Activated naive CD8-positive, alpha-beta T cell treated with anti-CD3 and anti-CD28 coated beads, Interleukin-2, amount 10 ng/mL, durations not matched to agents 7 days and 5 days (primary cell): Measurements from ENCODE around the gene RNF151. TPM values are rescaled to one million over a fixed set of nuclear protein-coding genes. Genes with fewer than 3 reads are reported as not detected.
A peak's percentile ranks its signal among the peaks of the same experiment; 100 is the strongest.

ENCODE experiments used
- ATAC-seq: fragments of 150-1000 bp; cut with Tn5 transposase; one replicate; pipeline ENCODE4 v1.10.0; 2021; ENCODE audit warnings: low read depth, moderate library complexity
- POLR2A ChIA-PET: fragments of 350-600 bp; sonication (Branson Sonifier 250); formaldehyde crosslinking; loops from one replicate; lab custom pipeline; 2021; ENCODE audit warnings: antibody characterized with exemption; lab: Charles Lee
- DNase-seq: peaks from one replicate; pipeline ENCODE4 v3.0.0; 2021
- H3K27ac Mint-ChIP-seq: one replicate; pipeline ENCODE4 v1.8.0; 2022; ENCODE audit warnings: mild to moderate bottlenecking, mixed read lengths
- H3K27me3 Mint-ChIP-seq: one replicate; pipeline ENCODE4 v1.8.0; 2022; ENCODE audit warnings: mild to moderate bottlenecking, moderate library complexity, mixed read lengths
- H3K36me3 Mint-ChIP-seq: one replicate; pipeline ENCODE4 v1.8.0; 2021; ENCODE audit warnings: mild to moderate bottlenecking, mixed read lengths
- H3K4me1 Mint-ChIP-seq: one replicate; pipeline ENCODE4 v1.8.0; 2021; ENCODE audit warnings: mixed read lengths
- H3K4me3 Mint-ChIP-seq: one replicate; pipeline ENCODE4 v1.8.0; 2022; ENCODE audit warnings: mild to moderate bottlenecking, moderate library complexity, mixed read lengths
- H3K9me3 Mint-ChIP-seq: one replicate; pipeline ENCODE4 v1.8.0; 2021; ENCODE audit warnings: mixed read lengths
- total RNA-seq, 2 experiments: library from RNA; stranded (reverse); gene quantifications; one replicate each; pipeline ENCODE4 v1.2.3, GENCODE V29; 2021

Gene RNF151
- total RNA-seq, 2 experiments from 2014 or later: not detected

GRCh38 chr16:2001035-2001434, 34.4 kb downstream of the RNF151 start:
- H3K27me3 Mint-ChIP-seq: no peaks in the 10 kb centered on the region
- POLR2A ChIA-PET: no interaction called here
- no peak overlapping the region for H3K4me3 Mint-ChIP-seq
- DNase-seq: no peak
- peaks cover 7% of the 10 kb centered on the region for H3K4me1 Mint-ChIP-seq
- peaks cover 4% of the 10 kb centered on the region for H3K36me3 Mint-ChIP-seq
- H3K27ac Mint-ChIP-seq: no peak overlapping the region
- no peaks in the 10 kb centered on the region for H3K9me3 Mint-ChIP-seq
- ATAC-seq: no peak

DNA sequence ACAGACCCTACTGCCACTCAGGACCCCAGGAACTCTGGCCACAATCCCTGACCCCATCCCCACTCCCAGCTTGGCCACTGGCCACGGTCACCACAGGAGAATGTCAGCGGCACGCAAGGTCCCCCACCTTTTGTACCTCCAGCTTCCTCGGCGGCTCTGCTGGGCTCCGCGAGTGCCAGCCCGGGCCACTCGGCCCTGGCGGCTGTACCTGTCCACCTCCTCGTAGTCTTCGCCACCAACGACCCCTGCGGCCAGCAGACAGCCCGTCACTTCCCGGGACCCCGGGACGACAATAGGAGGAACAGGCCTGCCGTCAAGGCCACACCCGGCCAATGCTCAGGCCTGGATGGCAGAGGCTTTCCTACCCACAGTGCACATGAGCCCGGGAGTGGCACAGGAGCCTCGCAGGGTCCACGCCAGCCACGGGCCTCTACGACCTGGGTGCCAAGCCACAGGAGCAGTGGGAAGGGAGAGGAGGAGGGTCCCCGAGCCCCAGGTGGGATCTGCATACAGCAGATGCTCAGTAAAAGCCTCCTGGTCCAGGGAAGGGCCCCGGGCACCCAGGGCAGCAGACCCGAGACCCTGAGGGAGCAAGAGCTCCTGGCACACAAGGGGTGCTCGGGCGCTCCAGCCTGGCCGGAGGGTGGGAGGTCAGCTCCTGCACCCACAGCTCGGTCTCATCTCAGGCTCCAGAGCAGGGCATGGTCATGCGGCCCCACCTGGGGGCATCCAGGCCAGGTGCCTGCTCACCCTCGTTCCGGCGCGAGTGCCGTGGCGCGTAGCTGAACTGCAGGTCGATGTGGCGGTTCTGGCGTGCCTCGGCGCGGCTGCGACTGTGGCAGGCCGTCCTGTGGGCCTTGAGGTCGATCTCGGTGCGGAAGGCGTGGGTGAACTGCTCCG, 35.0 kb downstream of the RNF151 start:
- Mint-ChIP-seq H3K9me3 (no peaks in the 10 kb centered on the region), H3K4me3 (no peak overlapping the region), H3K27ac (no peak overlapping the region), H3K36me3 (peaks cover 3% of the 10 kb centered on the region), H3K4me1 (peaks cover 7% of the 10 kb centered on the region), H3K27me3 (no peaks in the 10 kb centered on the region)
- ATAC-seq (no peak), DNase-seq (no peak)
- POLR2A ChIA-PET: interaction anchor here (0.6 to 1.5 kb wide), 3 partner anchors 30 to 267 kb away, joined by 3 read pairs; no protein-coding TSS in a partner anchor

GRCh38 chr16:2002406-2003230, 36.0 kb downstream of the RNF151 start:
- Mint-ChIP-seq H3K9me3 (no peaks in the 10 kb centered on the region), H3K4me3 (no peak overlapping the region), H3K27me3 (no peaks in the 10 kb centered on the region), H3K4me1 (peaks cover 9% of the 10 kb centered on the region), H3K36me3 (peaks cover 2% of the 10 kb centered on the region), H3K27ac (no peak overlapping the region)
- POLR2A ChIA-PET: interaction anchor here (0.6 to 1.6 kb wide), 5 partner anchors 12 to 266 kb away, joined by 3 to 8 read pairs (median 3); no protein-coding TSS in a partner anchor
- DNase-seq (no peak), ATAC-seq (no peak)

- Mint-ChIP-seq H3K4me1 (peaks cover 17% of the 10 kb centered on the region), H3K9me3 (no peaks in the 10 kb centered on the region), H3K4me3 (no peak overlapping the region), H3K27ac (no peak overlapping the region), H3K27me3 (no peaks in the 10 kb centered on the region), H3K36me3 (peaks cover under 1% of the 10 kb centered on the region)
- DNase-seq: no peak
- no peak for ATAC-seq
- POLR2A ChIA-PET: interaction anchor here (0.8 to 1.6 kb wide), 5 partner anchors 13 to 151 kb away, joined by 3 to 8 read pairs (median 6); partner anchors contain the start of genes RAB26 and RPS2
Observed at GRCh38 chr16:2003231-2003826, 36.7 kb downstream of the RNF151 start.

GRCh38 chr16:2003827-2004641, 37.4 kb downstream of the RNF151 start:
- H3K4me3 Mint-ChIP-seq: no peak overlapping the region
- ATAC-seq: peak; percentile 77
- H3K9me3 Mint-ChIP-seq: no peaks in the 10 kb centered on the region
- H3K36me3 Mint-ChIP-seq: no peaks in the 10 kb centered on the region
- H3K27me3 Mint-ChIP-seq: no peaks in the 10 kb centered on the region
- POLR2A ChIA-PET: interaction anchor here (0.8 to 1.6 kb wide), 6 partner anchors 13 to 151 kb away, joined by 3 to 8 read pairs (median 4); partner anchors contain the start of genes RAB26, RPS2 and TRAF7
- H3K4me1 Mint-ChIP-seq: peaks cover 21% of the 10 kb centered on the region
- DNase-seq: peak; percentile 92
- H3K27ac Mint-ChIP-seq: no peak overlapping the region

DNA sequence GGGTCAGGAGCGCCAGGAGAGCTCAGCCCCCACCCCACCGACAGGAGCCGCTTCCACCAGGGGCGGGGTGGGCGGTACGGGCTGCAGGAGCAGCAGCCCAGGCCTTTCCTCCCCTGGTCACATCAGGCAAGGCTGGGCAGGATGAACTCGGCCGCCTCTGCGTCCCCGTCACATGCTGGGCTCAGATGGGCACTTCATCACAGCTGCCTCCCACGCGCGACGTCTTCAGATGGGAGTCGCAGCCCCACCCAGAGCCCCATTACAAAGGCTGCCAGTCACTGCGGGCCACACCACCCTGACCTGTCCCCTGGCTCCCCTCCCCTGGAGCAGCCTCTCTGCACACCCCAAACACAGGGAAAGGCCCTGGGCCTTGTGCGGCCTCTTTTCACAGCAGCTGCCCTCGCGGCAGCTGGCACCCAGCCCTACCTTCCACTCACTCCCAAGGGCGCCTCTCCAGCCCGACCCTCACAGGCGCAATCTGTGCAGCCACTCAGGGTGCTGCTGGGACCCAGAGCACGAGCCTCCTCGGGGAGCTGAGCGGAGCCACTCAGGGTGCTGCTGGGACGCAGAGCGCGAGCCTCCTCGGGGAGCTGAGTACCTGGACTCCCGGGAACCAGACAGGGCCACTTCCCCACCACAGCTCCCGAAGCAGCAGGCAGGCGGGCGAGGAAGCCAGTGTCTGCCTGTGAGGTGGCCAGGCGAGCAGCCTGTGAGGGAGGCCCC, 38.3 kb downstream of the RNF151 start:
- no peaks in the 10 kb centered on the region for H3K27me3 Mint-ChIP-seq
- POLR2A ChIA-PET: interaction anchor here (0.6 to 1.6 kb wide), 6 partner anchors 14 to 245 kb away, joined by 3 to 9 read pairs (median 4); partner anchors contain the start of genes RPS2 and TRAF7
- no peak for ATAC-seq
- DNase-seq: no peak
- no peaks in the 10 kb centered on the region for H3K9me3 Mint-ChIP-seq
- no peak overlapping the region for H3K27ac Mint-ChIP-seq
- no peak overlapping the region for H3K4me3 Mint-ChIP-seq
- H3K4me1 Mint-ChIP-seq: peaks cover 21% of the 10 kb centered on the region
- no peaks in the 10 kb centered on the region for H3K36me3 Mint-ChIP-seq

GRCh38 chr16:2005646-2006045, 39.0 kb downstream of the RNF151 start:
- peaks cover 25% of the 10 kb centered on the region for H3K4me1 Mint-ChIP-seq
- no peaks in the 10 kb centered on the region for H3K27me3 Mint-ChIP-seq
- no peaks in the 10 kb centered on the region for H3K36me3 Mint-ChIP-seq
- POLR2A ChIA-PET: interaction anchor here (0.6 to 1.3 kb wide), 3 partner anchors 14 to 244 kb away, joined by 3 to 9 read pairs (median 4); no protein-coding TSS in a partner anchor
- no peak overlapping the region for H3K4me3 Mint-ChIP-seq
- DNase-seq (no peak), ATAC-seq (no peak)
- no peaks in the 10 kb centered on the region for H3K9me3 Mint-ChIP-seq
- H3K27ac Mint-ChIP-seq: no peak overlapping the region

- peaks cover 25% of the 10 kb centered on the region for H3K4me1 Mint-ChIP-seq
- ATAC-seq: no peak
- DNase-seq: no peak
- no peaks in the 10 kb centered on the region for H3K36me3 Mint-ChIP-seq
- peak overlapping the region; percentile 12 for H3K4me3 Mint-ChIP-seq
- POLR2A ChIA-PET: interaction anchor here (0.6 kb wide), 1 partner anchor 244 kb away, joined by 4 read pairs; no protein-coding TSS in a partner anchor
- H3K9me3 Mint-ChIP-seq: no peaks in the 10 kb centered on the region
- H3K27me3 Mint-ChIP-seq: no peaks in the 10 kb centered on the region
- H3K27ac Mint-ChIP-seq: peak overlapping the region; percentile 70
Observed at GRCh38 chr16:2006317-2006716, 39.7 kb downstream of the RNF151 start.

DNA sequence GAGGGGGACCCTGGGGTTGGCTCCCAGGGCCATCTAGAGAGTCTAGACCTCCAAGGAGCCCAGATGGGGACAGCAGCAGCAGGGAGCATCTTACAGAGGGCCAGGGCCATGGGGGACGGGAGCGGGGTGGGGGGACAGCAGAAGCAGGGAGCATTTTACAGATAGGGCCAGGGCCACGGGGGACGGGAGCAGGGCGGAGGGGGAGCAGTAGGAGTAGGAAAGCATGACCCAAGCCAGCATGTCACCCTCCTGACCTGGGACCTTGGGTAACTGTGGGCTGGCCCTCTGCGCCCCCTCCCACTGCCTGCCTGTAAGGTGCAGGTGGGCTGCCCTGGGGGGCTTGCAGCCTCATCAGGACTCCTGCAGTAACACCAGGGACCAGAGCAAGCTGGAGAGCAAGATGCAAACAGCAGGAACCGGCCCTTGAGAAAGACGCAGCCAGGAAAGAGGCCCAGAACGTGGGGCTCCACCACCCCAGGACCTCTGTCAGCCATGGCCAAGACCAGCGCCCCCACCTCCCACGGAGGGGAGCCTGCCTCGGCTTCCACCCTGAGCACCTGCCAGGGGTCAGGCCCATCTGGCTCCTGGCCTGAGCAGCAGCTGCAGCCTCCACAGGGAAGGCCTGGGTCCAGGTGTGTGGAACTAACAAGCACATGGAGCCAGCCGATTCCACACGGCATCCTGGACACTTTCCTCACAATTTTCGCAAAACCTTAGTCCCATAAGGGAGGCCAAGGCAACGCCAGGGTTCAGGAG, 40.6 kb downstream of the RNF151 start:
- H3K27me3 Mint-ChIP-seq: no peaks in the 10 kb centered on the region
- ATAC-seq: no peak
- H3K9me3 Mint-ChIP-seq: no peaks in the 10 kb centered on the region
- H3K36me3 Mint-ChIP-seq: no peaks in the 10 kb centered on the region
- POLR2A ChIA-PET: interaction anchor here (0.6 to 2.2 kb wide), 5 partner anchors 17 to 147 kb away, joined by 3 to 25 read pairs (median 11); partner anchors contain the start of genes NTHL1, RPS2, TRAF7 and TSC2
- peaks cover 25% of the 10 kb centered on the region for H3K4me1 Mint-ChIP-seq
- peak overlapping the region; percentile 92 for H3K27ac Mint-ChIP-seq
- H3K4me3 Mint-ChIP-seq: peak overlapping the region; percentile 93
- DNase-seq: no peak

DNA sequence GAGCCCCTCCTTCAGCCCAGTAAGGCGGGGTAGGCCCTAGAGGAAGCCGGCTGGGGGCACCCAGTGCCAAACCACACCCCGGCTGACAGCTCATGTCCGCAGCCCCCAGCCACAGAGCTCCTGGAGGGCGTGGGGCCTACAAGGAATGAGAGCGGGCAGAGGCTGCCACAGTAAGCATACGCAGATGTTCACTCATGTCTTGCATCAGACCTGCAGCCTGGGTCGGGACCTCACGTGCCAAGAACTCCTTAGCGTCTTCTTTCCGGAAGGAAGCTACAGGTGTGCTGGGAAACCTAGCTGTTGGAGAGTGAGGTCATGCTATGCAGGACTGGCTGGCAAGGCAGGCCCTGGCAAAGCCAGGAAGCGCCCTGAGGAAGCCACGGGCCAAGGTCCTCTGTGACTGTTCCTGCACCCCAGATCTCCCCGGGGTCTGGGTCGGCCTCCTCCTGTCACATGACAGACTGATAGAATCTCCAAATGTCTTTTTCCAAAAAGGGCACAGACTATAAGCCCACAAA, 41.4 kb downstream of the RNF151 start:
- no peaks in the 10 kb centered on the region for H3K36me3 Mint-ChIP-seq
- POLR2A ChIA-PET: interaction anchor here (0.6 to 2.2 kb wide), 7 partner anchors 11 to 147 kb away, joined by 3 to 25 read pairs (median 7); partner anchors contain the start of genes NHERF2, NTHL1, RPS2 and TRAF7
- H3K27me3 Mint-ChIP-seq: no peaks in the 10 kb centered on the region
- no peak for DNase-seq
- ATAC-seq: no peak
- peaks cover 25% of the 10 kb centered on the region for H3K4me1 Mint-ChIP-seq
- H3K27ac Mint-ChIP-seq: peak overlapping the region; percentile 92
- no peaks in the 10 kb centered on the region for H3K9me3 Mint-ChIP-seq
- peak overlapping the region; percentile 93 for H3K4me3 Mint-ChIP-seq
